SU-DHL-6 (cell line): ENCODE measurements around the gene KIF9.

Experiments
- EZH2phosphoT487 ChIP-seq: fragments of 200-600 bp; sonication (generic), shearing (Covaris generic); conservative IDR thresholded peaks from 2 replicates; pipeline ENCODE4 v1.6.1; 2018; ENCODE audit warnings: mild to moderate bottlenecking, antibody characterized with exemption, low read length, moderate library complexity, mixed read lengths
- TF ChIP-seq, protein P1 (sequence below): fragments of 200-600 bp; sonication (generic); IDR thresholded peaks from one replicate; pipeline ENCODE4 v1.5.1; 2017; ENCODE audit warnings: antibody characterized with exemption, mild to moderate bottlenecking, low read length, moderate library complexity; ENCODE audit not compliant: insufficient read depth, poor library complexity, severe bottlenecking

DNA sequence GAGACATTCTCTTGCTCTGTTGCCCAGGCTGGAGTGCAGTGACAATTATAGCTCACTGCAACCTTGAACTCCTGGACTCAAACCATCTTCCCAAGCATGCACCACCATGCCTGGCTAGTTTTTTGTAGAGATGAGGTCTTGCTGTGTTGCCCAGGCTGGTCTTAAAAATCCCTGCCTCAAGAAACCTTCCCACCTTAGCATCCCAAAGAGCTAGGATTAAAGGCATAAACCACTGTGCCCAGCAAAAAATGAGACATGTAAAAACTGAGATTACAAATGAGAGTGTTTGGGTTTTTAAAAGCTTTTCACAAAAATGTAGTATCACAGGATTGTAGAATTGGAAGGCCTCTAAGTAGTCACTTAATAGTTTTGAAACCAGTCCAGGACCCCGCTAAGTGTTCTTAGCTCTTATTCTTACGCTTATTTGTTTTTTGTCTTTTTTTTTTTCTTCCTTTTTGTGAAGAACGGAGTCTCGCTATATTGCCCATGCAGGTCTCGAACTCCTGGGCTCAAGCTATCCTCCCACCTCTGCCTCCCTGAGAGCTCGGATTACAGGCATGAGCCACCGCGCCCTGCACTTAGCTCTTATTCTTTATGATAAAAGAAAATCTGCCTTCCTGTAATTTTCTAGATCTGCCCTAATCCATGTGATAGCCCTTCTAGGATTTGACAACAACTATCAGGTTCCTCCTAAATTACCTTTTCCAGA lies 31.6 kb upstream of the KIF9 start:
- TF ChIP-seq, protein P1, sequence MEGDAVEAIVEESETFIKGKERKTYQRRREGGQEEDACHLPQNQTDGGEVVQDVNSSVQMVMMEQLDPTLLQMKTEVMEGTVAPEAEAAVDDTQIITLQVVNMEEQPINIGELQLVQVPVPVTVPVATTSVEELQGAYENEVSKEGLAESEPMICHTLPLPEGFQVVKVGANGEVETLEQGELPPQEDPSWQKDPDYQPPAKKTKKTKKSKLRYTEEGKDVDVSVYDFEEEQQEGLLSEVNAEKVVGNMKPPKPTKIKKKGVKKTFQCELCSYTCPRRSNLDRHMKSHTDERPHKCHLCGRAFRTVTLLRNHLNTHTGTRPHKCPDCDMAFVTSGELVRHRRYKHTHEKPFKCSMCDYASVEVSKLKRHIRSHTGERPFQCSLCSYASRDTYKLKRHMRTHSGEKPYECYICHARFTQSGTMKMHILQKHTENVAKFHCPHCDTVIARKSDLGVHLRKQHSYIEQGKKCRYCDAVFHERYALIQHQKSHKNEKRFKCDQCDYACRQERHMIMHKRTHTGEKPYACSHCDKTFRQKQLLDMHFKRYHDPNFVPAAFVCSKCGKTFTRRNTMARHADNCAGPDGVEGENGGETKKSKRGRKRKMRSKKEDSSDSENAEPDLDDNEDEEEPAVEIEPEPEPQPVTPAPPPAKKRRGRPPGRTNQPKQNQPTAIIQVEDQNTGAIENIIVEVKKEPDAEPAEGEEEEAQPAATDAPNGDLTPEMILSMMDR, result no peak
- no peak for TF ChIP-seq EZH2phosphoT487
